HG03159 (cell line): ENCODE measurements around the gene COL9A3.

Source experiments
- ATAC-seq: cut with Tn5 transposase; IDR thresholded peaks from one replicate; pipeline ENCODE4 v1.9.1; 2021; ENCODE audit warnings: mild to moderate bottlenecking, moderate library complexity; ENCODE audit not compliant: unreplicated experiment

The COL9A3 gene

DNA sequence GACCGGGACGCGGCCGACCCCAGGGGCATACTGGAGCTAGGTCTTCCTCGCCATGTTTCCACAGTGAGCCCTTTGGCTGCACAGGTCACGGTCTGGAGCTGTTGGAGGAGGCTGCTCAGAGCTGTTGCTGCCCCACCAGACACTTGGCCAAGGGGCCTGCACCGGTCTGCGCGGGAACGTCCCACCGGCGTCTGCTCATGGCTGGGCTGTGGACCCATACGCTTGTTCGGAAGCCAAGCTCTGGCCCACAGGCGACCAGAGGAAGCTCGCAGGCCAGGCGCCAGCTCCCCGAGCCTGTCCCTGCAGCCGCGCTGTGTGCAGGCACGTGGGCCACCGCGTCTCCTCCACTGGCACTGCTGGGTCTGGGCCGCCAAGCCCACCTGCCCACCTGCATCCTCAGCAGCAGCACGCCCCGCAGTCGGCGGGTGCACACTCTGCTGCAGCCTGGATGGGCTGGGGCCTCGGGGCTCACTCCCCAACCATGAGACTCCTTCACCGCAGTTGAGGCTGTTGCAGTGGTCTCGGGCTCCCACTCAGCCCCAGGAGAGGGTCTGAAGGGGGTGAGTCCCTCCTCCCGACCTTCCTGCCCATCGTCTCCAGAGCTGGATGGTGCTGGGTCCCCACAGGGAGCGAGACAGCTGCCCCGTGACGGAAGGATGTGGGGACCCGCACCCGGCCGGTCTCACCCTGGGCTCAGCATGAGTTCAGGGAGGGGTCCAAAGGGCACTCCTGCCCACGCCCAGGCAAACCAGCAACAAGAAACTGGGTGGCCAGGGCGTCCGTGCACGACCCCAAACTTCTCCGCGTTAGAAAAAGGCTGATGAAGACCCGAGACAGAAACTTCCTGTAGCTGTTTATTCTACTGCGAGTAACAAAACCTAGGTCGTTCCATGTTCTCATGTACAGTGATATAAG lies 60.3 kb downstream of the COL9A3 start:
- no peak for ATAC-seq

DNA sequence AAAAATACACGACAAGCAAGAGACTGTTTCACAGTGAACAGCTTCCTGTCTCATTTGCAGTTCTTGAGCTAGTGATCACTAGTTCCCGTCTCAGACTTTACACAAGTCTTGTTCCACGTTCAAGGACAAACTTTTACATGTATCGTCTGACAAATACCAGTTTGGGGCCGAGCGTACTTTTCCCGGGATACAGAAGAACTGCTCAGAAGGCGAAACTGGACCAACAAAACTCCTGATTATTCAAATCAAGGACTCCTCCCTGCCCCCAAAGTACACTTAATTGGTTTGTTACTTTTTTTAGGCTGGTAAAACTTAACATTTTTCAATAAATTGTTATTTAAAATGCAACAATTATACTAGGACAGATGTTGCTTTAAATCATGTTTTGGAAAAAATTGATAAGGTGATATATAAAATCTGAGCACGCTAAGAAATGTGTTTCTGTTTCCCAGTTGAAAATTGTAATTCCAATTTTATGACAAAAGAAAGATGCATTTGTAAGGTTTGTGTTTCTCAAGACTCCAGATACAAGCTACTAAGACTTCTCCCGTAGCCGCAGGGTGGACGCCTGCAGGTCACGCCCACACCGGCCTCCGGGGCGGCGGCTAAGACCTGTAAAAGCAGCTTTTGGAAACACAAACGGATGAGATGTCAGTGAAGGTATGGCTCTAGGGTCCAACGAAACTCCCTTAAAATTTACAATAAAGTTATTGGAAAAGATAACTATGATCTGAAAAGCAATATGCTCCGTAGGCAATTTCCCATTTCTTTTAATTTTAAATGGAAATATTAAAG lies 61.6 kb downstream of the COL9A3 start:
- ATAC-seq, result no peak

DNA sequence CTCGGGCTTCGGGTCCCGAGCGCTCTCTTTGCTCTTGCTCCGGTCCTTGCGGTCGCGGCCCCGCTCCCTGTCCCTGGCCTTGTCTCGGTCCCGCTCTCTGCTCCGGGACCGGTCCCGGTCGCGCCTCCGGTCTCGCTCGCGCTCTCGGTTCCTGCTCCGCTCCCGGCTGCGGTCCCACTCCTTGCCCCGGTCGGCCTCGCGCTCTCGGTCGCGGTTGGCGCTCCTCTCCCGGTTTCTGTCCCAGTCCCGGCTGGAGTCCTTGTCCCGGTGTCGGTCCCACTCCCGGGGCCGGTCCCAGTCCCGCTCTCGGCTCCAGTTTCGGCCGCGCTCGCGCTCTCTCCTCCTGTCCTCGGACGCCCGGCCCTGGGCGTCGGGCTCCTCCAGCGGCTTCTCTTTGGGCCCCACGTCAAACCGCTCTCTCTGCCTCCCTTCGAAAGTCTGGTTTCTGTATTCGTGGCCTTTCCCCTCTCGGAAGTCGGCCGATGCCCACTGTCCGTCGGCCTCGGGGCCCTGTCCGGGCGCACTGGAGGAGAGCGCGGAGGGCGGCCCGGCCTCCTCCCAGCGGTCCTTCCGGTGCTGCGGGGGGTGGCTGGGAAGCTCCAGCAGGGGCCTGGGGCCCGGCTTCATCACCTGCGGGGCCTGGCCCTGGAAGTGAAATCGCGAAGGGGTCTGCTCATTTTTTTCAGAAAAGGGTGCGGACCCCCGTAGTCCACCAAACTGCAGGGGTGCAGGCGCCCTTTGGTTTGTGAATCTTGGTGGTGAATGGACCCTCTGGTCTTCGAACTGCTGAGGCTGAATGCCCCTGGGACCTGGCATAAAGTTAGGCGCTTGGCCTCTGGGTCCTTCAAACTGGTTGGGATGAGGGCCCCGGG lies 62.7 kb downstream of the COL9A3 start:
- no peak for ATAC-seq

DNA sequence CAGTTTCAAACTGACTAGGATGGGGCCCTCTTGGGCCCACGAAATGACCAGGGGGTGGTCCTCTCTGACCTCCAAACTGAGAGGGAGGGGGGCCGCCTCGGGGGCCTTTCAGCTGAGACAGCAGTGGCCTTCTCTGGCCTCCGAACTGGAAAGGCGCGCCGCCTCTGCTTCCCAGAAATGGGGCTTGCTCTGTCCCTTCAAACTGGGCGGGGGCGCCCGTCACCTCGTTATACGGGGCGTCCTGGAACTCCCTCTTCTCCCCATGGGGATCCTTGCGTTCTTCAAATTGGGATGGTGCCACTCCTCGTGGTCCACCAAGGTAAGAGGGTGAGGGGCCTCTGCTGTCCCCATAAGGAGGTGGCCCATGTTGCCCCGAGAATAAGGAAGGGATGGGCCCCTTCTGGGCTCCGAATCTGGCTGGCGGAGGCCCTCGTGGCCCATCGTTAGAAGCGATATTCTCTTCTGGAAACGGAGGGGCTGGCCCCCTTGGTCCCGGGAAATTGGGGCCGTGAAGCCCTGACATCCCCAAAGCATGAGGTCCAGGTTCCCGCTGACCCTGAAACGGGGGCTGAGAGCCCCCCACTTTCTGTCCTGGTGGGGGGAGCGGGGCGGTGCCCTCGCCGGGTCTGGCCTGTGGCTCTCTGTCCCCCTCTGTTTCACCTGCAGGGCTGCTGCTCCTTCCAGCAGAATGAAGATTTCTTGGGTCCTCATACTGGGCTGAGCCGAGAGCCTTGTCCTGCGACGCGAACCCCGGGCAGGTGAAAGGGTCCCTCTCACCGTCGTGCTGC lies 63.5 kb downstream of the COL9A3 start:
- no peak for ATAC-seq

DNA sequence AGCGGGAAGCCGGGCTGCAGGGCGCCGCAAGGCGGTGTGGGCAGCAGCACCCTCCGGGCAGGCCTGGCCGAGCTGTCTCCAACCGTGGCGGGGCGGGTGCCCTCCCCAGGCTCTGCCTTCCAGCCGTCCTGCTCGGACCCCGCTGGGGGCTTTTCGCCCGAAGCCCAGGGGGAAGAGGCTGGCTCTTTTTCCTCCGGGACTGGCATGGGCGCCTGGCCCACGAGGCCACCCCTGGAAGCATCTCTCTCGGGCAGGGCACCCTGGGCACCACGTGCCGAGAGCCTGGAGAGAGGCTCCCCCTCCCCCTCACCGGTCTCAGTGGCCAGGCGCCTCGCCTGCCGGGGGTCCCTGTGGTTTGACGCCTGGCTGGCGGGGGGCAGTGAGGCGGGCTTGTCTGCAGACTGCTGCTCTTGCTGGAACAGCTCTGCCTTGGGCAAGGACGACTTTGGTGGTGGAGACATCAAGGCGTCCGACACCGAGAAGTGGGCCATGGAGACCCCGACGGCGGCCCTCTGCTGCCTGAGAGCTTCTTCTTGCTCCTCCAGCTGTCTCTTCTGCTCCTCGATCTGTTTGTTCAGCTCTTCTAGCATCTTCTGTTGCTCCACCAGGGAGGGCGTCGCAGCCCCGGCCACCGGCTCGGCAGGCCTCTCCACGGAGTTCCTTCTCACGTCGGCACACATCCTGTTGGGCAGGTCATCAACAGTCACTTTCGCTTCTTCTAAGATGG lies 64.2 kb downstream of the COL9A3 start:
- no peak for ATAC-seq

DNA sequence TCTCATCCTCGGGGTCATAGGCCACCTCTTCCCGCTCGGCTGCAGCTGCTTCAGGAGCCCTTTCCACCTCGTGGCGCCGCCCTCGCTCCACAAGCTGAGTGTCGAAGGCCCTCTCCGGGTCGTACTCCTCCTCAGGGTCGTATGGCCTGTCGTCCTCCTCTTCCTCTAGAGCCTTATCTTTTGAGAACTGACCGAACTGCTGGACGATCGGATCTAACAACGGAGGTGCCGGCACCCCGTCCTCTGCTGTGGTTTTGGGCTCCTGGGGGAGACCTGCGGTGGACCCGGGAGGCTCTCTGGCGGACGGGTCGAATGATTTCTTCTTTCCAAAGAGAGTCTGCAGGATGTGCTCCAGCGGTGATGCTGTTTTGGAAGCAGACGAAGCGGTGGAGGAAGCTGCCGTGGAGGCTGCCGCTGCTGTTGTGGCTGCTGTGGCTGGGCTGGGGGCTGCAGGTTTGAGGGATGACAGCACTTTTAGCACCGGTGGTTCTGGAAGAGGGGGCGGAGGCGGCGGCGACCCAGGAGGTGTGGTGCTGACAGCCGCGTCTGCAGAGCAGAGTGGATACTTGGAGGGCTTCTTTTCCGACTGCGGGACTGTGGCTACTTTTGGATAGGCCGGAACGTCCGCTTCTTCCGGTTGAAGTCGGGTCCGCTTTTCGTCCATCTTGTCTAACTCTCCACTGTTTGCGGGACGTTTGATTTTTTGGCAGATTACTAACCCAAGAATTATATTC lies 65.0 kb downstream of the COL9A3 start:
- ATAC-seq, result no peak

DNA sequence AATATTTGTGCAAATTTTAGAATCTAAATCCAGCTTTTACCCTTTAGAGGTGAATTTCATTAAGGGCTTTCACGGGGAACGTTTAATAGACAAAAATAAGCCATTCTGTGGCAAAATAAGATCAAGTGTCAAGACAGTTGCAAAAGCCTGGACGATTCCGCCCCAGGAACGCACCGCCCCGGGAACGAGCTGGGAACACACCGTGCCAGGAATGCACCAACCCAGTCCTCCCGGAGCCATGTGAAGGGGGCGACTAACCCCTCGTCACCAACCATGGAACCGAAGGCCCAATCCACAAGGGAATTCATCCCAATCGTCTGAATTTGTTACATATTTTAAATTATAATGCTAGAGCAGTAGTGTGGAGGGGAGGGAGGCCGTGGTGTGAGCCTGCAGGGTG lies 65.6 kb downstream of the COL9A3 start:
- no peak for ATAC-seq

DNA sequence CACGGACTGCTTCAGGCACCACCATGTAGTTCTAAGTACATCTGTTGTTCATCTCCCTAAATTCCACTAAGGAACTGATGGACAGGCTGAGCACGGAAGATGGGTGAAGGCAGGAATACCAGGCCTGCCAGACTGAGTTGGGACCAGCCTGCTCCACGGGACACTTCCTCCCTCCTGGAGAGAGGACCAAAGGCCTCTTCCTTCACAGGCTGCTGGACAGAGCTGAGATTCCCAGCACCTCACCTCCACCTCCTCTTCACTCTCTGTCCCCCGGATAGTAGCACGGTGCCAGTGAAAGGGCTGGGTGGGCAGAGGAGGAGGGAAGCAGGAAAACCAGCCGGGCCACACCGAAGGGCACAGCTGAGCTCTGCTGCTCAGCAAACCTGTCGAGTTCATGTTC lies 67.7 kb downstream of the COL9A3 start:
- ATAC-seq, result no peak

DNA sequence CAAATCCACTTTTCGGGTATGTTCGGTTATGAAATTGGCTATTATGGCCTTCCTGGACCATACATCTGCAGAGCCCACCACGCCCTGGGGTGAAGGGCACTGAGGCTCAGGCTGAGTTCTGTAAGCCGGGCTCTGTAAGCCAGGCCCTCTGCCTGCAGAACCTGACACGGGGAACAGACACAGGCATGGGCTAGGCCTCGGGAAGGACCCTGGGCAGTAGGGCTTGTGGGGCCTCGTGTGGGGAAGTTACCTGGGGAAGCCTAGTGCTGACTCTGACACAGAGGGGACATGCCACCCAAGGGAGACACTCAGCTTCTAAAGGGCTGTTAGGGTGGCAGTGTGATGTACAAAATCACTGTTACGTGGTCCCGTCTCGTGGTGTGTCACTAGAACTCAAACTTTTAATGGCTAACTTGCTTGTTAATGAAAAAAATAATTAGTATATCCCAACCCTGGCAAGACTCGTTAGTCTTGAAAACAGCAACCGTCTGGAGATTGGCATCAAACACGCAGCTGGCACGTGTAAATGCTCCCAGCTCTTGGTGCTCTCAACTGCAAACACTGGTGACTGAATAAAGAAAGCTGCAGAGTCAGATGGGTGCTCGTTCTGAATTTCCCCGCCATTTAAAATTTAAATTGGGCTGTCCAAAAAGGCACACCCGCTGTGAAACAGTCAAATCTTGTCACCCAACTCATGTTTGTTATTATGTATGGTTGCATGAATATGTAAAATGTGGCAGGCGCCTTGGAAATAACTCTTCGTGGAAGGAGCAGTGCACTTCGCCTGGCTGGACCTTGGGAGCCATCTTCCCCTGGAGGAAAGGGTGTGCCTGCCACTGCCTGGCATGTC lies 68.4 kb downstream of the COL9A3 start:
- ATAC-seq, result no peak

DNA sequence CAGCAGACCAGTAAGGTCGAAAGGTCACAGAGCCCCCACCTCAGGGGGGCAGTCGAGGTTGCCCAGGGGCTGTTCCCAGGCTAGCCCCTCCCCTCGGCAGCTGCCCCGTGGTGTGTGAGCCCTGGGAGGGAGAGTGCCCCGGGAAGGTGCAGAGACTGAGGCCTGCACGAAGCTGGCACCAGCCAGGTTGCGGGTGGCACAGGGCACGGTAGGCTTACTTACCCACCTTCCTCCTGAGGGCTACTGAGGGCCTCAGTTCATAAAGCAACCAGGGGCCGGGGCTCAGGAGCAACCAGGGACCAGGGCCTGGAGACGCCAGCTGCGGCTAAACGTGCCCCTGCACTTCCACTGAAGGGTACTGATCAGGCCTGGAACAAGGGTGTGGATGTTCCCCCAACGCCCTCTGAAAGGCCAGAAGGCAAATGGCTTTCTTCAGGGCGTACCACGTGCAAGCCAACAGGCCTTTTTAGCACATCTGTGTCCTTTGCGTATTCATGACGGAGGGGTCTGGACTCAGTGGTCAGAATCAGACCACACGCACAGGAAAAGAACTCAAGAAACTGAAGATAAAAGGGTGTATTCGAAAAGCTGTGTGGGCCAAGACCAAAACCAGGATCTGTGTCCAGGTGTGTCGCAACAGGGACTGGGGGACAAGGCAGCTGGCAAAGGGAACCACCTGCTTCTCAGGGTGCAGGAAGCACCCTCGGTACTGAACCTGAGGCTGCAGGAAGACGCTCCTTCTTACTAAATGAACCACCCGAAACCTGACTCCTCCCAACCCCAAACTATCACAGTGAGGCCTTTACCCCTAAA lies 69.3 kb downstream of the COL9A3 start:
- no peak for ATAC-seq

DNA sequence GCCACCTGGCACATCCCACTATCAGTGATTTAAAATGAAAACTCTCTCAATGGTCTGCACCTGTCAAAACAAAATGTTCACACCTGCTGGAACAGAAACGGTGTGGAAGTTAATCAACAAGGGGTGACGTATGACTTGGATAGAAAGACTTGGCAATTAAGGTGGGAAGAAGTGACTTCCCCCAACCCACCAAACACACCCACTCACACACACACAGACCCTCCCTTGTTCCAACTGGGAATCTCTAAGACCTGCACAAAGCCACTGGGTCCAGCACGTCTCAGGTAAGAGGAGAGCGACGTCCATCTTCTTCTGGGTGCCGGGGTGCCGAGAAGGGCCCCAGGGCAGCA lies 69.8 kb downstream of the COL9A3 start:
- no peak for ATAC-seq

DNA sequence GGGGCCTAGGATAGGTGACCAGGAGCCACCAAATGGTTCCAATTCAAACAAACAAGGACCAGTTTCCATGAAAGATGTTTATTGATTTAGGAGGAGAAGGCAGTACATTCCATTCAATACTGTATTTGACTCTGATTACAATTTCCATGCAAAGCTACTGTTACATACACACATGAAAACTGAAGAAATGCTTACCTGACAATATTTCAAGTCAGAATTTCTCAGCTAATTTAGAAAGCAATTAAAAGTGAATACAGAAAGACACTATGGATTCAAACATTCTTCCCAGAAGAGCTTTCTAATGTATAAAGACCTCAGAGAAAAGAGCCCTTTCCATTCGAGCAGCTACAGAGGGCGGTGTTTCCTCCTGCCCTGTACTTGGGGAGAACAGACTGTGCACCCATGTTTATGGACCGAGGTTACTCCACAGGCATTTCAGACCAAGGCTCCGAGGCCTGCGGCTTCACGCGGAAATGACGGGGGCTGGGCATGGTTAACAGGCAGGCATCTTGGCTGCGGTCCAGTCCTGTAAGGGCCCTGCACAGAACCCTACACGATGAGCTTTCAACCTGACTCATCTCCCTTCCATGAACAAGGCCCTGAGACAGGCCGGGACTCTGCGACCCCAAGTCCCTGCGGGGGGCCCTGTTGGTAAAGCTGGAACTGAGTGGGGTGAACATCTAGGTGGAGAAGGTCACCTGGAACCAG lies 70.5 kb downstream of the COL9A3 start:
- no peak for ATAC-seq

DNA sequence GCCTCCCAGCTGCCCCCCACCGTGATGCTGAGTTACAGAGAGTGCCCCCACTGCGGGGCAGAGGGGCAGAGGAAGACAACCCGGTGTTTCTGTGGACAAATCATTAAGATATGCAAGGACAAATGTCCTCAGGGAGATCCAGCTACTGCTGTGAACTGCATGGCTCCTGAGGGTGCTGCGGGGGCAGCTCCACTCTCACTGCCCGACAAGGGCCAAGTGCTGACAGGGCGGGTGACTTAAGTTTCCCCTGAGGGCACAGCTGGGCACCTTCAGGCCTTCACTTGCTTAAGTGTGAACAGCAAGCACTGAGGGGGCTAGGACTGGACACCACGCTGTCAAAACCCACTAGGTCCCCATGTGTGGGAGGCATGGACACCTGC lies 71.0 kb downstream of the COL9A3 start:
- no peak for ATAC-seq

DNA sequence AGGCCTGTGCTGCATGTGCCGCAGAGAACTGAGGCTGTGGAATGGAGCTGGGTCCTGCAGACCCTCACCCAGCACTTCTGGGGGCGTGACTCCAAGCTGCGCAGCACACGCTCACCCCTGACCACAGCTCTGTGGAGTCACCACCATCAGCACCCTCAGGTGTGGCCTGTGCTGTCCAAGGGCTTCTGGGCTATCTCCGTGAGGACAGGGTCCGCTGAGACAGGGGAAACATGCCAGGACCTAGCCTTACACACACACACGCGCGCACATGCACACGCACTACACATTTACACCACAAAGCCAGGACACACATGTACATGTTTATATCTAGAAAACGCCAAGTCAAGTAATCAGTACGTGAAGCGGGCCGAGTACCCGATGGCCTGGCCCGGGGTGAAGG lies 71.6 kb downstream of the COL9A3 start:
- no peak for ATAC-seq

DNA sequence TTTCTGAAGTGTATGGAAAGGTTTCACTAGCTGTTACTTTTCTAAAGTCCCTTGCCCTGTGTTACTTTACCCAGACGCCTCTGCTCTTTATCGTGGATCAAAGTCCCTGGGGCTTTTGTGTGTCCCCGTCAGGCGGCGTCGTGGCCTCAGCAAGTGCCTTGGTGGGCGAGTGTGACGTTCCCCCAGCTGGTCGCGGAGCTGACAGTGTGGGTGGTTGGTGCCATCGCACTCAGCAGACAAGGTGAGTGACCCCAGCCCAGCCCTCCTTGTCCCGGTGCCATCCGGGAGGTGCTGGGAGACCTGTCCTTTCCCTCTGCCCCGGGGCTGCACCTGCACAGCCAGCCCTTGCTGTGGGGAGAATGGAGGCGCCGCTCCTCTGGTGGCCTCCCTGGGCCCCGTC lies 72.1 kb downstream of the COL9A3 start:
- no peak for ATAC-seq

DNA sequence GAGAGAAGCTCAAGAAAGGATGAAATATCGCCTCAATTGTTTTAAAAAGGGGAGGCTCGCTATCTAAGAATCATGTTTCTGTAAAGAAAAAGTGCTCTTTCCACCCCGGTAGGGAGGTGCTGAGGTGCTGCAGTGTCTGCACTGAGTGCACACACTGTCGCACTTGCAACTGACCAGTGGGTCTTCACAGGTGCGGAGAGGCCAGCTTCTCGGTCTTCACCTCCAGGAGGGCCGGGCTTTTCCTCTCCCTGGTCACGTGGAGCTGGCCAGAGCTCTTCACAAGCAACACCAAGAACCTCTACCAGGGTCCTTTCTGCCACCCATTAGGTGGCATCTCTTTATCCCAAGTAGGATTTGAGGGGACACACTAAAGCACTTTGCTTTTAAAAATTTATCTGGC lies 72.6 kb downstream of the COL9A3 start:
- no peak for ATAC-seq

DNA sequence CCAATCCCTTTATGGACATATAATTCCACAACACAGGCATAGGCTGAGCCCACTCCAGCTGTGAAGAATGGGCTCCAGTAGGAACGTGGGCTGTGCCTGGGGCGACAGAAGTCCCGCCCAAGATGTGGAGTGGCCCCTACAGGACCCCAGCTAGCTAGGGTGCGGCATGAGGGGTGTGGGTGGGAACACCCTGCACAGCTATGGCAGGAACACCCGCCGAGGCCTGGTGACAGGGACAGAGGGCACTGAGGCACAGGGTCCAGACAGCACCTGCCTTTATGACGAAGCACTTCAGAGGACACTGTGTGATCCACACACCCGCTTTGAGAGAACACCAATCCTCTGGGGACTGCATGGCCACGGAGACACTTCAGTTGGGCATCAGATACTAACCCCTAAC lies 73.0 kb downstream of the COL9A3 start:
- ATAC-seq, result no peak
